IMR-90 (cell line): ENCODE measurements around the gene OGFOD2. TPM values are rescaled to one million over a fixed set of nuclear protein-coding genes. Genes with fewer than 3 reads are reported as not detected.

ENCODE experiments used
- ATAC-seq: fragments of 200-7000 bp; cut with Tn5 transposase; 2 replicates; pipeline ENCODE4 v1.9.1; 2020; ENCODE audit warnings: low read depth, mild to moderate bottlenecking, moderate library complexity
- BruUV-seq: library from RNA; stranded (reverse); fragments of 400-500 nt; replicated peaks from 2 replicates; lab custom pipeline; 2021; lab: Mats Ljungman, UMichigan
- CTCF ChIA-PET: fragments of 300-600 bp; formaldehyde crosslinking; extraction: SDS; loops from one replicate; lab custom pipeline; 2021; ENCODE audit warnings: antibody characterized with exemption; lab: Yijun Ruan, JAX
- POLR2A ChIA-PET: fragments of 300-600 bp; sonication (Branson Sonifier 250); formaldehyde crosslinking; loops from one replicate; lab custom pipeline; 2022; ENCODE audit warnings: antibody characterized with exemption; ENCODE audit not compliant: unreplicated experiment; lab: Charles Lee
- DNase-seq: peaks from one replicate; pipeline ENCODE4 v3.0.0; 2013
- H2AFZ ChIP-seq: replicated peaks from 2 replicates; pipeline ENCODE3; 2013; ENCODE audit warnings: low read length, mild to moderate bottlenecking; ENCODE audit not compliant: poor library complexity
- H2AK5ac ChIP-seq: 2 replicates; pipeline ENCODE4 v1.6.1; 2013; ENCODE audit warnings: low read depth, low read length, inconsistent platforms
- H2AK9ac ChIP-seq: replicated peaks from 2 replicates; pipeline ENCODE3; 2013; ENCODE audit warnings: mild to moderate bottlenecking, low read depth, low read length, moderate library complexity; ENCODE audit not compliant: poor library complexity
- H2BK120ac ChIP-seq: 2 replicates; pipeline ENCODE4 v1.6.1; 2013; ENCODE audit warnings: low read depth, low read length, inconsistent platforms
- H2BK15ac ChIP-seq: 3 replicates; pipeline ENCODE4 v1.6.1; 2013; ENCODE audit warnings: low read depth, low read length, inconsistent platforms
- H2BK20ac ChIP-seq: 2 replicates; pipeline ENCODE4 v1.6.1; 2013; ENCODE audit warnings: low read depth, mild to moderate bottlenecking, inconsistent platforms, low read length, moderate library complexity
- H2BK5ac ChIP-seq: 2 replicates; pipeline ENCODE4 v1.6.1; 2013; ENCODE audit warnings: mild to moderate bottlenecking, low read depth, low read length, inconsistent platforms; ENCODE audit not compliant: poor library complexity, severe bottlenecking
- H3K14ac ChIP-seq: replicated peaks from 2 replicates; pipeline ENCODE4 v1.6.1; 2013; ENCODE audit warnings: low read depth, low read length, inconsistent platforms
- H3K18ac ChIP-seq: 2 replicates; pipeline ENCODE4 v1.6.1; 2013; ENCODE audit warnings: low read depth, low read length, control low read depth
- H3K23ac ChIP-seq: 2 replicates; pipeline ENCODE4 v1.6.1; 2013; ENCODE audit warnings: low read depth, low read length, inconsistent platforms
- H3K27ac ChIP-seq: 2 replicates; pipeline ENCODE4 v1.5.1; 2013; ENCODE audit warnings: mild to moderate bottlenecking, control low read depth, low read length; ENCODE audit not compliant: insufficient read depth
- H3K27me3 ChIP-seq: 2 replicates; pipeline ENCODE4 v1.6.1; 2013; ENCODE audit warnings: low read length; ENCODE audit not compliant: control insufficient read depth, insufficient read depth
- H3K36me3 ChIP-seq: 2 replicates; pipeline ENCODE4 v1.6.1; 2013; ENCODE audit warnings: low read length, mixed read lengths; ENCODE audit not compliant: control insufficient read depth, insufficient read depth
- H3K4ac ChIP-seq: 2 replicates; pipeline ENCODE4 v1.6.1; 2013; ENCODE audit warnings: low read depth, low read length, inconsistent platforms
- H3K4me1 ChIP-seq: 2 replicates; pipeline ENCODE4 v1.6.1; 2013; ENCODE audit warnings: low read length, mixed read lengths; ENCODE audit not compliant: control insufficient read depth, insufficient read depth
- H3K4me2 ChIP-seq: 2 replicates; pipeline ENCODE4 v1.6.1; 2013; ENCODE audit warnings: low read depth, mild to moderate bottlenecking, control low read depth, low read length, moderate library complexity
- H3K4me3 ChIP-seq: 2 replicates; pipeline ENCODE4 v1.5.1; 2013; ENCODE audit warnings: low read depth, mild to moderate bottlenecking, control low read depth, low read length, moderate library complexity; ENCODE audit not compliant: insufficient read depth
- H3K56ac ChIP-seq: 2 replicates; pipeline ENCODE4 v1.6.1; 2013; ENCODE audit warnings: low read length, inconsistent platforms; ENCODE audit not compliant: insufficient read depth; ENCODE audit errors: extremely low read depth
- H3K79me1 ChIP-seq, 2 experiments: 2 replicates each; pipeline ENCODE4 v1.6.1; 2013; ENCODE audit warnings: low read length in 2 of 2, inconsistent platforms in 1 of 2, low read depth in 1 of 2
- H3K9ac ChIP-seq: 2 replicates; pipeline ENCODE4 v1.6.1; 2013; ENCODE audit warnings: low read depth, low read length, control low read depth
- H3K9me1 ChIP-seq: 2 replicates; pipeline ENCODE4 v1.6.1; 2013; ENCODE audit warnings: low read length, inconsistent platforms; ENCODE audit not compliant: insufficient read depth
- H3K9me3 ChIP-seq: 2 replicates; pipeline ENCODE4 v1.6.1; 2013; ENCODE audit warnings: low read length; ENCODE audit not compliant: control insufficient read depth, insufficient read depth
- H4K20me1 ChIP-seq: 2 replicates; pipeline ENCODE4 v1.6.1; 2013; ENCODE audit warnings: low read length, inconsistent platforms; ENCODE audit not compliant: insufficient read depth
- H4K5ac ChIP-seq: 2 replicates; pipeline ENCODE4 v1.6.1; 2013; ENCODE audit warnings: mild to moderate bottlenecking, low read depth, low read length, control low read depth
- H4K8ac ChIP-seq, 2 experiments: 2 replicates each; pipeline ENCODE4 v1.6.1; 2013; ENCODE audit warnings: low read depth in 2 of 2, low read length in 2 of 2, control low read depth in 1 of 2, inconsistent platforms in 1 of 2
- H4K91ac ChIP-seq: 2 replicates; pipeline ENCODE4 v1.6.1; 2013; ENCODE audit warnings: low read depth, low read length, inconsistent platforms; ENCODE audit not compliant: insufficient read depth
- BHLHE40 ChIP-seq: fragments of 150-350 bp; IDR thresholded peaks from 2 replicates; pipeline ENCODE4 v1.6.1; 2016; ENCODE audit warnings: mild to moderate bottlenecking, low read depth, low read length
- CEBPB ChIP-seq: IDR thresholded peaks from 2 replicates; pipeline ENCODE4 v1.6.1; 2012; ENCODE audit warnings: low read depth, low read length, improper control_type of control experiment
- WGBS, 2 experiments: methylation state at CpG; one replicate each; pipeline versions ENCODE4 v1.1.5 to v1.1.7; 2013; ENCODE audit warnings: missing lambda C conversion rate in 2 of 2; ENCODE audit not compliant: insufficient read length in 1 of 2; ENCODE audit errors: extremely low coverage in 2 of 2; 5-methylcytosine and 5-hydroxymethylcytosine counted together
- dilution Hi-C: fragments of 300-500 bp; cut with HindIII; formaldehyde crosslinking; loops from one replicate; pipeline ENCODE4 v1.14.3; 2018; ENCODE audit warnings: low sequenced_read_pairs; ENCODE audit not compliant: unreplicated experiment
- in situ Hi-C: fragments of 300-500 bp; cut with MboI; formaldehyde crosslinking; loops from 3 replicates; pipeline ENCODE4 v1.14.3; 2019; ENCODE audit warnings: low sequenced_read_pairs, inconsistent platforms, mixed read lengths
- intact Hi-C: fragments of 100-400 bp; cut with micrococcal nuclease; formaldehyde crosslinking; loops from 2 replicates; pipeline ENCODE4 v1.10.0; 2022
- polyA plus RNA-seq, 3 experiments: library from polyadenylated mRNA; depleted of rRNA; stranded (reverse); fragments of >200 nt; gene quantifications; 2 replicates each; pipeline ENCODE4 v1.2.3, GENCODE V29; 2012; ENCODE audit warnings: low replicate concordance in 1 of 3
- total RNA-seq: library from RNA; depleted of rRNA; stranded (reverse); fragments of >200 nt; gene quantifications from 2 replicates; pipeline ENCODE4 v1.2.3, GENCODE V29; 2012

Gene OGFOD2
- total and polyA plus RNA-seq, 2 of the 4 experiments (the other 2 are of a cell fraction) = 4.3 to 18.2 TPM

- Histone ChIP-seq H2AFZ (no peak overlapping the region), H2AK9ac (no peak overlapping the region), H4K20me1 (no peaks in the 10 kb centered on the region), H2BK20ac (no peak overlapping the region), H3K4me2 (no peak overlapping the region), H3K27ac (no peak overlapping the region), H2BK5ac (no peak overlapping the region), H3K79me1 (peaks cover 0 to 14% of the 10 kb centered on the region in 2 experiments; a peak in 1 of 4 replicates), H4K91ac (no peak overlapping the region), H3K9me1 (peaks cover 41% of the 10 kb centered on the region), H2BK120ac (no peak overlapping the region), H2BK15ac (no peak overlapping the region), H4K8ac (no peak overlapping the region), H2AK5ac (0 out of 2 replicates have a peak overlapping the region, but pooled peaks have one; percentile 4), H3K23ac (no peak overlapping the region), H3K36me3 (no peaks in the 10 kb centered on the region), H3K9ac (no peak overlapping the region), H3K4ac (peak overlapping the region; percentile 27; the same call in 1 of the 2 replicates), H4K5ac (no peak overlapping the region), H3K4me1 (peaks cover 22% of the 10 kb centered on the region), H3K27me3 (no peaks in the 10 kb centered on the region), H3K4me3 (no peak overlapping the region), H3K56ac (no peak overlapping the region), H3K9me3 (no peaks in the 10 kb centered on the region), H3K14ac (no peak overlapping the region), H3K18ac (no peak overlapping the region)
- ChIA-PET CTCF (no interaction called here), POLR2A (no interaction called here)
- peak; percentile 3; the same call in 1 of the 2 replicates for TF ChIP-seq BHLHE40
- no peak for TF ChIP-seq CEBPB
- in situ Hi-C loops = no loop called here
- ATAC-seq (no peak), DNase-seq (peak; percentile 31)
- no TSS peak for BruUV-seq
- intact Hi-C loops = no loop called here
- no CpG with 5 or more reads among the region's 2 CpGs for WGBS, 2 experiments
- dilution Hi-C loops = no loop called here
Measured at GRCh38 chr12:122942637-122943036, 32.4 kb upstream of the OGFOD2 start.
